PC-3 (cell line): ENCODE results near the gene YTHDF1. TPM values are rescaled to one million over a fixed set of nuclear protein-coding genes. Genes with fewer than 3 reads are reported as not detected.
"Not testable (repeated sequence)": the region's sequence is repeated elsewhere in the genome, so short reads cannot be mapped to it uniquely, and the experiment has no call there.

Experiments
- ATAC-seq: fragments of 200-7000 bp; cut with Tn5 transposase; 2 replicates; pipeline ENCODE4 v1.9.1; 2020; ENCODE audit warnings: mild to moderate bottlenecking, moderate library complexity
- BruUV-seq: library from RNA; stranded (reverse); fragments of 400-500 nt; replicated peaks from 2 replicates; lab custom pipeline; 2021; lab: Mats Ljungman, UMichigan
- CTCF ChIA-PET: fragments of 300-600 bp; sonication (Branson Sonifier 250); formaldehyde crosslinking; loops from one replicate; lab custom pipeline; 2022; ENCODE audit warnings: antibody characterized with exemption; lab: Charles Lee
- POLR2A ChIA-PET: fragments of 300-600 bp; sonication (Branson Sonifier 250); formaldehyde crosslinking; loops from one replicate; lab custom pipeline; 2022; ENCODE audit warnings: antibody characterized with exemption; ENCODE audit not compliant: unreplicated experiment; lab: Charles Lee
- DNase-seq: peaks from one replicate; pipeline ENCODE4 v3.0.0-alpha.2; 2015
- H2AFZ ChIP-seq: fragments of 300-600 bp; sonication (generic); 2 replicates; pipeline ENCODE4 v1.6.0; 2016; ENCODE audit warnings: antibody characterized with exemption, low read length
- H3F3A ChIP-seq: fragments of 300-600 bp; sonication (generic); one replicate; pipeline ENCODE4 v1.6.0; 2017; ENCODE audit warnings: antibody characterized with exemption, low read length, control low read depth, mild to moderate bottlenecking; ENCODE audit not compliant: unreplicated experiment
- H3K27ac ChIP-seq: fragments of 300-600 bp; sonication (generic); 2 replicates; pipeline ENCODE4 v1.5.1; 2016; ENCODE audit warnings: mild to moderate bottlenecking, low read length
- H3K27me3 ChIP-seq: fragments of 300-600 bp; sonication (generic); 2 replicates; pipeline ENCODE4 v1.6.1; 2016; ENCODE audit warnings: low read length, mixed read lengths
- H3K36me3 ChIP-seq: fragments of 300-600 bp; sonication (generic); 2 replicates; pipeline ENCODE4 v1.6.1; 2016; ENCODE audit warnings: low read depth, mixed run types, low read length, mixed read lengths
- H3K4me1 ChIP-seq: fragments of 300-600 bp; sonication (generic); 2 replicates; pipeline ENCODE4 v1.5.1; 2016; ENCODE audit warnings: low read length; ENCODE audit not compliant: insufficient read depth
- H3K4me2 ChIP-seq: fragments of 300-600 bp; sonication (generic); 2 replicates; pipeline ENCODE4 v1.6.0; 2016; ENCODE audit warnings: low read length
- H3K4me3 ChIP-seq: fragments of 300-600 bp; sonication (generic); 2 replicates; pipeline ENCODE4 v1.5.1; 2016; ENCODE audit warnings: mild to moderate bottlenecking, low read length, mixed read lengths
- H3K79me2 ChIP-seq: fragments of 300-600 bp; sonication (generic); 2 replicates; pipeline ENCODE4 v1.6.1; 2017; ENCODE audit warnings: low read length, mixed read lengths
- H3K9ac ChIP-seq: fragments of 300-600 bp; sonication (generic); 2 replicates; pipeline ENCODE4 v1.6.0; 2016; ENCODE audit warnings: mild to moderate bottlenecking, low read length
- H3K9me2 ChIP-seq: fragments of 300-600 bp; sonication (generic); replicated peaks from 2 replicates; pipeline ENCODE4 v1.6.1; 2016; ENCODE audit warnings: mixed run types, low read length, mixed read lengths
- H3K9me3 ChIP-seq: fragments of 300-600 bp; sonication (generic); 2 replicates; pipeline ENCODE4 v1.6.1; 2016; ENCODE audit warnings: low read length, mixed read lengths
- H4K20me1 ChIP-seq: fragments of 300-600 bp; sonication (generic); 2 replicates; pipeline ENCODE4 v1.6.1; 2016; ENCODE audit warnings: low read length, mixed read lengths
- CTCF ChIP-seq: fragments of 300-600 bp; sonication (generic); conservative IDR thresholded peaks from 2 replicates; pipeline ENCODE4 v1.5.1; 2017; ENCODE audit warnings: antibody characterized with exemption, low read depth, mild to moderate bottlenecking, low read length
- EZH2 ChIP-seq: fragments of 300-600 bp; sonication (generic); IDR thresholded peaks from one replicate; pipeline ENCODE4 v1.6.1; 2017; ENCODE audit warnings: antibody characterized with exemption, mild to moderate bottlenecking, low read length; ENCODE audit not compliant: unreplicated experiment
- EZH2phosphoT487 ChIP-seq: fragments of 300-600 bp; sonication (generic); IDR thresholded peaks from 2 replicates; pipeline ENCODE4 v1.6.1; 2018; ENCODE audit warnings: mild to moderate bottlenecking, antibody characterized with exemption, low read length, borderline replicate concordance
- intact Hi-C: fragments of 100-400 bp; cut with micrococcal nuclease; formaldehyde crosslinking; loops from 2 replicates; pipeline ENCODE4 v1.9.0; 2023
- total RNA-seq: library from RNA; depleted of rRNA; stranded (reverse); fragments of >200 nt; gene quantifications from 2 replicates; pipeline ENCODE4 v1.2.3, GENCODE V29; 2014

YTHDF1 gene
- total RNA-seq, 1 experiment from 2014 or later, result 30.0 TPM

- H3K79me2 ChIP-seq, result no peaks in the 10 kb centered on the region
- H4K20me1 ChIP-seq, result no peaks in the 10 kb centered on the region
- no peaks in the 10 kb centered on the region for H3F3A ChIP-seq
- no peaks in the 10 kb centered on the region for H3K36me3 ChIP-seq
- no peak overlapping the region for H3K9ac ChIP-seq
- H3K4me3 ChIP-seq, result no peak overlapping the region
- TF ChIP-seq EZH2phosphoT487 (no peak), CTCF (no peak), EZH2 (no peak)
- no peak overlapping the region for H2AFZ ChIP-seq
- peaks cover 10% of the 10 kb centered on the region; the same call in 1 of the 2 replicates for H3K4me1 ChIP-seq
- CTCF ChIA-PET, result no interaction called here
- no peak overlapping the region for H3K4me2 ChIP-seq
- intact Hi-C loops, result no loop called here
- no peaks in the 10 kb centered on the region for H3K9me2 ChIP-seq
- BruUV-seq, result no TSS peak
- DNase-seq, result no peak
- ATAC-seq, result no peak
- POLR2A ChIA-PET, result no interaction called here
- no peaks in the 10 kb centered on the region for H3K9me3 ChIP-seq
- peaks cover 53% of the 10 kb centered on the region for H3K27me3 ChIP-seq
- H3K27ac ChIP-seq, result no peak overlapping the region
These were observed 36.4 kb upstream of the YTHDF1 start for GRCh38 chr20:63252284-63252711.

- H3K9me3 ChIP-seq, H3F3A ChIP-seq, H3K4me3 ChIP-seq, H3K4me2 ChIP-seq, H3K9ac ChIP-seq, H4K20me1 ChIP-seq, BruUV-seq, H3K36me3 ChIP-seq, H3K79me2 ChIP-seq, H3K9me2 ChIP-seq, H2AFZ ChIP-seq, ATAC-seq, H3K27ac ChIP-seq, POLR2A ChIA-PET: not testable (repeated sequence)
- peaks cover 53% of the 10 kb centered on the region for H3K27me3 ChIP-seq
- peaks cover 15% of the 10 kb centered on the region; the same call in 1 of the 2 replicates for H3K4me1 ChIP-seq
- peak; percentile 29 for DNase-seq
- TF ChIP-seq CTCF, result peak; percentile 46; the same call in 1 of the 2 replicates
- intact Hi-C loops, result loop anchor here (1.0 kb wide), 1 partner anchor 28 kb away; no protein-coding TSS in a partner anchor
- CTCF ChIA-PET, result interaction anchor here (1.0 kb wide), 1 partner anchor 27 kb away, joined by 15 read pairs; no protein-coding TSS in a partner anchor
These were observed 35.4 kb upstream of the YTHDF1 start for GRCh38 chr20:63251350-63251749.

- TF ChIP-seq CTCF (no peak), EZH2 (no peak), EZH2phosphoT487 (no peak)
- ChIA-PET POLR2A (interaction anchor here (0.5 kb wide), 1 partner anchor 24 kb away, joined by 3 read pairs; no protein-coding TSS in a partner anchor), CTCF (interaction anchor here (0.9 kb wide), 1 partner anchor 66 kb away, joined by 3 read pairs; no protein-coding TSS in a partner anchor)
- Histone ChIP-seq H3K79me2 (no peaks in the 10 kb centered on the region), H3K9me3 (no peaks in the 10 kb centered on the region), H3K9me2 (no peaks in the 10 kb centered on the region), H3K36me3 (no peaks in the 10 kb centered on the region), H4K20me1 (no peaks in the 10 kb centered on the region), H3K4me1 (peaks cover 15% of the 10 kb centered on the region; the same call in 1 of the 2 replicates), H3K4me3 (no peak overlapping the region), H3F3A (no peaks in the 10 kb centered on the region), H2AFZ (no peak overlapping the region), H3K4me2 (no peak overlapping the region), H3K27ac (no peak overlapping the region), H3K27me3 (peaks cover 40% of the 10 kb centered on the region), H3K9ac (no peak overlapping the region)
- BruUV-seq, result no TSS peak
- DNase-seq (no peak), ATAC-seq (no peak)
- intact Hi-C loops, result no loop called here
These were observed 34.0 kb upstream of the YTHDF1 start for GRCh38 chr20:63249891-63250290.
